ENCODE results near the gene GAP43.

GAP43 gene

DNA sequence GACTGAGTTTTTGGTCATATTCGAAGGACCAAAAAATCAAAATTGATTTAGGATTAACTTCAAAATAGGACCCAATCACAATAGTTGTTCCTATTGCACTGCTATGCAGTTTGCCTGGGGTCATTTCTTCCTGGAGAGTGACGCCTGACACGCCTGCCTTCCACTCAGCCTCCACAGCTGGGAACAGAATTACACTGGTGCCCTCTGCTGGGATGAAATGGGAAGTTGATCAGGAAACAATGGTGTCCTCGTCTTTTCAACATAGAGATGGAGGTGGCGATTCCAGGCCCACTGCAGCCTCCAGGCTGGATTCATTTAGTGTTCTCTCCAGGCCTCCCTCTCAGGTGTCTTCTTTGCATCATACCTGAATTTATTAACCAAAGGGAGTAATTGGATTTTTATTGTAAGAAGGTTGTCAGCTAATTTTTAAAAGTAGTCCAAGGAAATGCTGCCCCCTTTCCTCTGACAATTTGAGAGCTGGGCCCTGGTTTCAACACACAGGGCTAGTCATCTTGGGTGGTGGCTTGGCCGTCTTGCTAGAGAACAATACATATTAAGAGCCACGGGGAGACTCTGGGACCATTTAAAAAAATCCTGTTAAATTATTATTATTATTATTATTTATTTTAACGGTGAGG is 69.7 kb downstream of the GAP43 start:
- H3K27ac ChIP-seq: no peak overlapping the region
- DNase-seq (ENCODE audit: low read depth, low spot score): no peak

DNA sequence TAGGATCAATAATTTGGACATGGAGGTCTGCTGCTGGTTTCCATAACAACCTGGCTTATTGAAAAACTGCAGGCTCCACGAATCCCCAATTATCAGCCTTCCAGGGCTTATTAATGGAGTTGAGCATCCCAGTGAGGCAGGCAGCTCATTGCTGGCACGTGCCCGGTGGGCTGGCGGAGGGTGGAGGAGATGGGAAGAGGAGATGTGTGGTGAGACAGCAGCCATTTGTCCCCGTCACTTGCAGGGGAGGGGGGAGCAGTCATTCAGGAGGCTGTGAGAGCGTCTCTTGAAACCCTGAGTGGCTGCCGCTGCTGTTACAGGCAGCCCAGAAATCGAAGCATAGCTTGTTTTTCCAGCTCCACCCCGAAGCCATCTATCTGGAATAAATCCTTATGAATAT is 70.6 kb downstream of the GAP43 start:
- H3K27ac ChIP-seq: no peak overlapping the region
- no peak for DNase-seq (ENCODE audit: low read depth, low spot score)

DNA sequence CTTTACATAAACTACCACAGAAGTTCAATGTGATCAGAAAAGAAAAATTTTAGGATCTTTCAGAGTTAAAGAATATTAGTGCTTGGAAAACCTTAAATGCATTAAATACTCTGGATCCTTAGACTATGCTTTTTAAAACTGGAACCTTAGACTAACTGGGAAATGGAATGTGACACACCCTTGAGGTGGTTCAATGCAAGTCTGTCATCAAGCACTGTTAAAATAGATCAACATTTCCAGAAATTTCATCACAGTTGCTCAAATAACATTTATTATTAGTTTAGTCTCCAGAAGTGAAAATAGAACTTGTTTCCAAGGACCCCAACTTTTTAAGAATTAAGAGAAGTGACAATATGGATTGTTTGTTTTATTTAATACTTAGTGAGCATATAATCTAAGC is 71.8 kb downstream of the GAP43 start:
- H3K27ac ChIP-seq: peak overlapping the region; percentile 31

DNA sequence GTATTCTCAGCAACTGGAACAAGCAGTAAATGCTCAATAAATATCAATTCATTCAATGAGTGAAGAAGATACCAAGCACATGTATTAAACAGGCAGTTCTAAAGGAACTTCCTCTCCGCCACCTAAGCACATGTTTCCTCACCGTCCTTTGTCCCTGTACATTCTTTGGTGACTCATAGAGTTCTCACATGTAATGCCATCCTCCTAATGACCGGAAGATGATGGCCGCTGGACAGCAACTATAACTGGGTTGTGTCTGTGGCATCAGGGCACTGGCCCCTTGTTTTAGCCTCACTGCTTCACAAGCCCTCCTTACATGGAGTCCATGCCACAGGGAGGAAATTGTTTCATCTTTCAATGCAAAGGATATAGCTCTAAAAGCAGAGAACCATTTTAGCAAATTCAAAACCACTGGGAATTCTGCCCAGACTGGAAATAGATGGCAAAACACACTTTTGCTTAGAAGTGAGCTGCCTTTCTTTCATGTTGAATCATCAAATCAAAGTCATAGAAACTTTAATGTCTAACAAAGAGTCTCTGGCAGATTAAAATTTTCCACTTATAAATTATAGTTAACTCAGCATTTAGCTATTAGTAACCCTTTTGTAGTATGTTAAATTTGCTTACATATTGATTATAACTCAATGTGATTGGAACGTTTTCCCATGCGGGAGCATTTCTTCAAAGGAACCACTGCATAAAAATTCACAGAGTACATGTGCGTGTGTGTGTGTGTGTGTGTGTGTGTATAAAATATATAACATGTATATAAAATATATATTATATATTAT is 74.1 kb downstream of the GAP43 start:
- H3K27ac ChIP-seq: peak overlapping the region; percentile 20
- no peak for DNase-seq (ENCODE audit: low read depth, low spot score)

More for the DNA sequence above, 71.8 kb downstream of the GAP43 start:
- no peak for DNase-seq (ENCODE audit: low read depth, low spot score)

DNA sequence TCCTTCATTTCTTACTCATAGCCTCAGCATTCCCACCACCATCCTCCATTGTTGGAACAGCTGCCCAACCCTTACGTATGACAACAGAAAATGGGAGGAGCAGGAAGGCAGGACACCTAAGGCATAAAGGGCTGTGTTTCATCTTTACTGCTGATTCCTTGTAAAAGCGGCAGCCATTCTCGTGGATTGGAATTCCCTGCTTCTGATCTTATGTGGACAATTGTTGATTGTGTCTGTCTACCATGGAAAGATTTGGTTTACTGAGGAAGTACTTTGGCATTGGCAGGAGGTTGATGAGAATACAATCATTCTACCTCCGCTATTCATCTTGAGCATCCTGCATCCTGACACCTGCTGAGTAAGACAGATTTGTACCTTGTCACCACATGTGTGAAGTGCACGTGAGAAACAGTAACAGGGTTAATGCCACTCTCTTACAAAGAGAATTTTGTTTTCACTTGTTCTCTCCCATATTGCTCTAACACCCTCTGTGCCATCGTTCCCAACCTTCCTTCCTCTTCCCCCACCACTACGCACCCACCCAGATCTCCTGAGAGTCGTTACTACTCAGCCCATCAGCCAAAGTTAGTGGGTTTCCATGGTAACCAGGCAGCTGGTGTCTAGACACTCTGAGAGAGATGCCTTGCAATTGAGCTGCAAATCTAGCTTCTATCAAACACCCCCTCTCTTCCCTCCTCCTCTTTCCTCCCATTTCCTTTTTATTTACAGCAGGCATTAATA is 75.7 kb downstream of the GAP43 start:
- no peak overlapping the region for H3K27ac ChIP-seq
- DNase-seq (ENCODE audit: low read depth, low spot score): no peak

DNA sequence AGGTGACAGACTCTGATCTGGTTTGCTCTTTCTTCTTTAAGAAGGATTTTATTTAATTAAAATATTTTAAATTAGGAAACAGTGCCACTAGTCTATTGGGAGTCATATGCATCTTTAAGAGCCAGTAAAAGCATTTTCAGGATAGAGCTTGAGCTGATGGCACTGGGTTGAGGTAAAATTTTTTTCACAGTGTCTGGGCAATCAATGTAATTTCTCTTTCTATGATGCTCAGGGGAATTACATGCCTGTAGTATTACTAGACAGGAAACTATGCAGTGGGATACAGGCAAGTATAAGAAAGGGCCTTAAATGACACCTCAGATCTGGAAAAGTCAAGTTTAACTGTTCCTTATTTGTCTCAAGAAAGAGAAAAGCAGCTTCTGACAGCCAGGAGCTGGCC is 76.4 kb downstream of the GAP43 start:
- no peak for DNase-seq (ENCODE audit: low read depth, low spot score)
- no peak overlapping the region for H3K27ac ChIP-seq

DNA sequence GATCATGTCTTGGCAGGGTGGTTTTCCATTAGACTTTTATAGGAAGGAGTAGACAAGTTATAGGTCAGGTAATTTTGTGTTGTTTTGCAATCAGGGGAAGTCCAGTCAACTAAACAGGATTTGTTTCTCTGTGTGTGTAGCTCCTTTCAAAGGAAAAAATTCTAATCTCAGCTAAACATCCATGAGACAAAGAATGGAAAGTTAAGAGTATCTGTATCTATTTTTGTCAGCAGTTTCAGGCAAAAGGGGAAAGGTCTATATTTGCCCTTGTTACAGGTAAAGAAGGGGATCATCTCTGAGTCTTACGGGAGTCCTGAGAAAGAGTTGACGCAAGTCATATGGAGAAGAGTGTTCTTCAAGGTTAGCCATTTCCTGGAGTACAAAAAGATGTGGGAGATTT is 79.3 kb downstream of the GAP43 start:
- no peak for DNase-seq (ENCODE audit: low read depth, low spot score)
- no peak overlapping the region for H3K27ac ChIP-seq

DNA sequence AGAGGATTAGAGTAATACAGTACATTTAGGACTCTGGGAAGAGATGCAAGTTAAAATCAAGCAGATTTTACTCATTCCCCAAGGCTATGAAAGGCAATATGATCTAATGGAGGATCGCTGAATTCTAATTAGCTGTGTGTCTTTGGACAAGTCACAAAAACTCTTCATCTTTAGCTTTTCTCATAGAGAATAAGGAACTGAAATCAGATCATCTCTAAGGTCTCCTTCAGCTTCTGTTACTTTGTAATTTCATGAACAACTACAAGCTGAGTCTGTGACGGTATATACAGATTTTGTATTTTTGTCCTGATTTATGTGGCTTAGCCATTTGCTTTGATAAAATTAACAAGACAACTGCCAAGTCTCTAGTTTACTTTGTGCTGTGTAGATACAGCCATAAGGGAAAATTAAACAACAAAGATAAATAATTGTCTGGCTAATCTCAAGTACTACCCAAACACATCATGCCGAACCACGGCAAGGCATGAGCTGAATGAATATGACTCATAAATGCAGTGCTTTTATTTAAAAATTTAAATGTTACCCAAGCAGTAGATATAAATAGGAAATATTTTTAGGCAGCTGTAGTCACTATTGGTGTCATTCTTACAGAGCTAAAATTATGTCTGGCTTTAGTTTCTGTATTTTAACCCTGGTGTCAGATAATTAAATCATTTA is 81.5 kb downstream of the GAP43 start:
- DNase-seq (ENCODE audit: low read depth, low spot score): no peak
- H3K27ac ChIP-seq: no peak overlapping the region

DNA sequence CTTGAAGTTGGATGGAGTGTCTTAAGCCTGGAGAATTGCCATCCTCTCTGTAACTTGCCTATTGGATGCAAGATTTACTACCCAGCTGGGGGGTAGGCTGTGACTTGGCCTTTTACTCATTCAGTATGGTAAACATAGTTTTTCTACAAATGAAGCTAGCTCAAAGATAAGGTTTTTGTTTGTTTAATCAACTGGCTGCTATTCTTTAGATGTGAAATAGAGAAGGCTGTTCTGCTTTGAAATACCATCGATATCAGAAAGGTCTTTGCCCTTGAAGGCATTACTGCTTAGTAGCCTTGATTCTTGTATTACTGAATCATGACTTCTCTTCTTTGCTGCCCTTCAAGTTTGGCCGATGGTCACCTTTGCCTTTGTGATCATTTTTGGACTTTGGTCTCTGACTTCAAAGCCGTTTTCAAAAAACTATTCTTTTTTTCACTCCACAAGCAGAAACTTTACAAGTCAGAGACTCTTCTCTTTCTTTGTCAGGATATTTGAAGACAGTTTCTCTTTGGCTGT is 83.1 kb downstream of the GAP43 start:
- no peak overlapping the region for H3K27ac ChIP-seq
- no peak for DNase-seq (ENCODE audit: low read depth, low spot score)

DNA sequence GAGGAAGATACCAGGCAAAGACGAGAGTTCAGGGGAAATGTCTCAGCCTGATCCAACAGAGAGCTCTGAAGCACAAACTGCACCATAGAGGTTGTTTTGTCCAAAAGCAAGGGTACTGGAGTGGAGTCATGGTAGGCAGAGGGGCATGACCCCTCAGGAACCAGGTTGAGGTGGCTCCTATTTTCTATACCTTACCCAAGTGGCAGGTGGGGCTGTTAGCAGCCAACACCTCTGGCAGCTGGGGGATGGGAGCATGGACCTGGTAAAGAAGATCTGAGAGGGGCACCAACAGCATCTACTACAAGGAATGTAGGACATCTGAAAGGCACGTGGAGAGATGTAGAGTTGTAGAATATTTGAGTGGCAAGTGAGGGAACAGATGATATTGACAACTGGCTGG is 85.2 kb downstream of the GAP43 start:
- H3K27ac ChIP-seq: no peak overlapping the region
- no peak for DNase-seq (ENCODE audit: low read depth, low spot score)

DNA sequence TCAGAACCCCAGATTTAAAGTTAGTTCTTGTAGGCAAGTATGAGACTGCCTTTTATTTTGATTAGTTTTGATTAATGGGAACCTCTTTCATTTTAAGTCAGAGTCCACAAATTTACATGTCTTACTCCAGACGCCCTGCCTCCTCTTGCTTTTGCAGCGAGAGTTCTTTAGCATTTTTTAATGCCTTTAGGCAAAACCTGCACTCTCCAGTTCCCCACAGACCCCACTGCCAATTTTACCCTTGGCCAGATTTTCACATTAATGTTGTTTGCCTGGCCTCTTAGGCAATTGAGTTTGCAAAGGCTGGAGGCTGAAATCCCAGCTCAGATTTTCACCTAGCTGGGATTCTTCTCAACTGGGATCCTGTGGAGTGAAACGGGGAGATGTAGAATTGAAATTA is 85.8 kb downstream of the GAP43 start:
- no peak overlapping the region for H3K27ac ChIP-seq
- DNase-seq (ENCODE audit: low read depth, low spot score): no peak

DNA sequence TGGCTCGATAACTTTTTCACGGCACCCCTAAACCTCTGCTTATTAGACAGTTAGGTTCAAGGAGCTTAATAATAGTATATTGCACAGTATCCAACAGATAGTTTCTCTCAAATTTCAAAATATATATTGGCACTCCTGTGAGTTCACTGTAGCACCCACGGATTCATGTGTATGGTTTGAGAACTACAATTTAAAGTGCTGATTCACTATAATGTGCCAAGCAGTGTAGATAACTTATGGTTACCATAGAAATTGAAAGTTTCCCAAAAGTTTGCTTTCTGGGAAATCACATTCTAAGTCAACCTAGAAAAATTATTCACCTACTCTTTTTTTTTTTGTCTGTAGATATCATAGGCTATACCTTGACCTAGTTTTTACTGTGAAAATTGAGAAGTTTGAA is 86.6 kb downstream of the GAP43 start:
- H3K27ac ChIP-seq: no peak overlapping the region
- DNase-seq (ENCODE audit: low read depth, low spot score): no peak

DNA sequence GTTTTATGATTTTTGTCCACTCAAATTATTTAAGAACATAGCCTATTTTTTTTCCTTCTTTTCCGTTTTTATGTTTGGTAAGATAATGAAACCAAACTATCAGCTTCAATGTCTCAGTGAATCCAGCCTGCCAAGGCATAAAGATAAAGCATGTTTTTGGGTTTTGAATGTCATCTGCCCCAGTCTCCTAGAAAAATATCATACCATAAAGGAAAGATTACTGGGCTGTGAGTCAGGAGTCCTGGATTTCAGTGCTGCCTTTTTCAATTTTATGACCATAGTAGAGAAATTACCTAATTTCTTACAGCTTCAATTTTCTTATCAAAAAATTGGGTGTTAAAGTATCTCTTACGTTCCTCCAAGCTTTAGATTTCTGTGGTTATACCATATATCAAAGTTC is 87.5 kb downstream of the GAP43 start:
- no peak for DNase-seq (ENCODE audit: low read depth, low spot score)
- no peak overlapping the region for H3K27ac ChIP-seq

DNA sequence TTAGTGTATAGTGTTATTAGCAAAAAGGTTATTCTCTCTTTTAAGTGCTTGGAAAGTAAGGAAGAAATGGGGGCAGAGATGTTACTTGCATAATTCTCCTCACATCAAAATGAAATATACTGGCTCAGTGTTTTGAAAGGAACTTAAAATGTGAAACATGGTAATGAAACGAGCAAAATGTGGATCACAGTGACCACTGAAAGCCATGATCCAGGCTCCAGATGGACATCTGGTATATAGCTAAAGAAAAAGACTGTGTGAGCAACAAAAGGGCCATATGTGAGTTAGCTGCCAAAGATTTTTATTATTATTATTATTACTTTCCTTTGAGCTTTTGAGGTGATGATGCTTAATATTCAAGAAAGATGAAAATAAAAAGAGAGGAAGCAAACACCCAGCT is 89.6 kb downstream of the GAP43 start:
- no peak for DNase-seq (ENCODE audit: low read depth, low spot score)
- H3K27ac ChIP-seq: no peak overlapping the region

DNA sequence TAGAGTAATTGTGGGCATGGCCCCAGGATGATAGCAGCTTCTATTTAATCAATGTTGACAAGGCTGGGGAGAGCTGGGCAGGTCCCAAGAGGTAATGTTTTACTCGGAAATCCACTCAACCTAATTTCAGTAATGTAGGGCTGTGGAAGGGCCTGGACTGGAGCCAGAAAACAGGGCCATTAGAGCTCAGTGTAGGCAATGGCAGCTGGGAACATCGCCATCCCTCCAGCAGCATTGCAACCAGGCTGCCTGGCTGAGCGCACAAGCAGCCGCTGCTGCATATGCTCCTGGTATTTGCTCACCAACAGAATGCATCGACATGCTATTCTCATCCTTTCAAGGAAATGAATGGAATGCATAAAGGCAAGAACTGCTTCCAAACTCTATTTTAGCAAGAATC is 90.0 kb downstream of the GAP43 start:
- DNase-seq (ENCODE audit: low read depth, low spot score): no peak
- no peak overlapping the region for H3K27ac ChIP-seq

DNA sequence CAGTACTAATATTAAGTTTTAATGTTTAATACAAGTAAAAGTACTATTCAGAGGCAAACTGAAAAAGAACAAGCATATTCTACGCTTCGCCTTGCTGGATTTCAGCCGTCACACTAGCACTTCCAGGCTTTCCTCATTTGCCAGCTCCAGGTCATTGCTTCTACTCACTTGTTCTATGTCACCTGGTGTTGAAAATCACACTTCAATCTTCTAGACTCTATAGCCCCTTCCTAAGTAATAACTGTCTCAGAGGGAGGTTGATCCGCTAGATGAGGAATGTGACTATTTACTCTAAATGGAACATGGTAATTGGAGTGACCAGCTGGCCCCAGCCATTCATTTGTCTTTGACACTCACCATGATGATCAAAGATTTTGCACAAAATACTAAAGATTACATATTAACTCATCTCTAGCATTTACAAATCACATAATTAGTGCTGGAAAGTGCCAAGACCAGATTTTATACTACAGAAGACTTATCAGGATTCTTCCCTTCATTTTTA is 92.0 kb downstream of the GAP43 start:
- DNase-seq (ENCODE audit: low read depth, low spot score): no peak
- no peak overlapping the region for H3K27ac ChIP-seq

DNA sequence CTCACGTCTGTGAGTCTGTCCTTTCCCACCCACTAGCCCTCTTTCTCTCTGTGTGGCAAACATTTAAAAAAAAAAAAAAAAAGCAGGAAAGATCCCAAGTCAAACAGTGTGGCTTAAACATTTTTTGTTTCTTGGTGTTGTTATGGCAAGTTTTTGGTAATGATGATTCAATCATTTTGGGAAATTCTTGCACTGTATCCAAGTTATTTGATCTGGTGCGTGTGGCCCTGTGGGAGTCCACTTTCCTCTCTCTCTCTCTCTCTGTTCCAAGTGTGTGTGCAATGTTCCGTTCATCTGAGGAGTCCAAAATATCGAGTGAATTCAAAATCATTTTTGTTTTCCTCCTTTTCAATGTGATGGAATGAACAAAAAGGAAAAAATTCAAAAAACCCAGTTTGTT is 97.7 kb downstream of the GAP43 start:
- no peak for DNase-seq (ENCODE audit: low read depth, low spot score)
- no peak overlapping the region for H3K27ac ChIP-seq

DNA sequence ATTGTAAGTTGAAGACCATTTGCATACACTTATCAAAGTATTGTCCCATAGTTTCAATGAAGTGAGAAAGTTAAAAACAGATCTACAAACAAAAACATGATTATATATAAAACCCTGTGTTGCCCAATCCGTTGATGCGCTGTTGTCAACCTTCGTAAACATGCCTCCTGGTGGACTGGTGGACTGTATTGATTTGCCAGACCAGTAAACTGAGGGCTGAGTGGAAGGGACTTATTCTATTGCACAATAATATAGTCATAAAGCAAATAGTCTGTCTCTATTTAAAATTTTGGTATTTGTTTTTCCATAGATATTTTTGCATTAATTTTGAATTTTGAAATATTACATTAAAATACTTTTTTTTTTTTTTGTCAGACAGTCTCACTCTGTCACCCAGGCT is 102.5 kb downstream of the GAP43 start:
- DNase-seq (ENCODE audit: low read depth, low spot score): no peak
- no peak overlapping the region for H3K27ac ChIP-seq

DNA sequence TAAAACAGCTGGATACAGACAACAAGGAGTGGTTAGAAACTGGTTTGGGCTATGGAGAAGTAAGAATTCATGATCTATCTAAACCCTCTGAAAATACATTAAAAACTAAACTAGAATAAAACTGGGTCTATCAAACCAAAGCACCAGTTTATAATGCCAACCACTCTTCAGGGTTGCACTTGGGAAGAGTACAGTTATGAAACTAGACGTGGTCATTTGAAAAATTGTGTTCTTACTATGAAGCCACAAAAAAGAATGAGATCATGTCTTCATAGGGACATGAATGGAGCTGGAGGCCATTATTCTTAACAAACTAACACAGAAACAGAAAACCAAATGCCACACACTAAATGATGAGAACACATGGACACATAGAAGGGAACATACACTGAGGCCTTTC is 103.8 kb downstream of the GAP43 start:
- DNase-seq (ENCODE audit: low read depth, low spot score): no peak
- H3K27ac ChIP-seq: no peak overlapping the region

DNA sequence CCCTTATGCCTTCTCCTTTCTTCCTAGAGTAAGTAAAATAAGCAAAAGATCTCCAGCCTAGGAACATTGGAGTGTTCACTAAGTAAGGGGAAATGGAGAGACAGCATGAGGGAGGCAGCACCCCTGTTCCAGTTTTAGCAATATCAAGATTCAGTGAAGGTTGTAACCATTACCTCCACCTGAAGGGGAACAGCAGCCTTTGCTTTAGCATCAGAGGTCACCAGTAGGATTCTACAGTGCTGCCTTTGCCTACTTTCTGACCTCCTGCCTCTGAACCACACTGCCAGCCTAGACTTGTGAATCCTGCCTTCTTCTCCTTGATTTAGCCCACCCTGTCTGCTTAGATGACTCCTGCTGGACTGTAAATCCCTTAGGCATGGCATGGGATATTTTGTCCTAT is 104.7 kb downstream of the GAP43 start:
- no peak for DNase-seq (ENCODE audit: low read depth, low spot score)
- H3K27ac ChIP-seq: no peak overlapping the region
